PFSK-1 (cell line): ENCODE measurements around the gene ARHGAP4.

Source experiments
- FOXP2 ChIP-seq: optimal IDR thresholded peaks from 2 replicates; pipeline ENCODE3; 2011; ENCODE audit warnings: borderline replicate concordance, control low read depth, inconsistent platforms; ENCODE audit not compliant: insufficient read depth; ENCODE audit errors: extremely low read length, extremely low read depth
- POLR2AphosphoS5 ChIP-seq: IDR thresholded peaks from 2 replicates; pipeline ENCODE4 v1.6.1; 2012; ENCODE audit warnings: low read depth, mild to moderate bottlenecking, control low read depth, low read length, moderate library complexity
- REST ChIP-seq, 2 experiments: IDR thresholded peaks; 2 replicates each; pipeline versions ENCODE4 v1.6.1 to v1.8.0; 2011 to 2012; ENCODE audit warnings: low read depth in 2 of 2, low read length in 2 of 2, control low read depth in 1 of 2, inconsistent platforms in 1 of 2, mild to moderate bottlenecking in 1 of 2, moderate library complexity in 1 of 2; ENCODE audit not compliant: insufficient read depth in 1 of 2
- SIN3A ChIP-seq: IDR thresholded peaks from 2 replicates; pipeline ENCODE4 v1.6.1; 2012; ENCODE audit warnings: mild to moderate bottlenecking, low read length, moderate library complexity, borderline replicate concordance; ENCODE audit not compliant: insufficient read depth
- TAF1 ChIP-seq: IDR thresholded peaks from 2 replicates; pipeline ENCODE4 v1.6.1; 2012; ENCODE audit warnings: low read length, control low read depth, borderline replicate concordance; ENCODE audit not compliant: insufficient read depth

ARHGAP4 gene

GRCh38 chrX:153863251-153863991 is 62.6 kb downstream of the ARHGAP4 start:
- no peak for TF ChIP-seq SIN3A
- TF ChIP-seq POLR2AphosphoS5, result no peak
- no peak for TF ChIP-seq REST (IDR thresholded peaks at IDR 0.05; ENCODE audit: insufficient read depth in 1 of 2, low read depth in 2 of 2, low read length in 2 of 2)
- TF ChIP-seq TAF1, result no peak

- TF ChIP-seq TAF1 (no peak), SIN3A (no peak), POLR2AphosphoS5 (no peak), FOXP2 (no peak), REST (IDR thresholded peaks at IDR 0.05; ENCODE audit: insufficient read depth in 1 of 2, low read depth in 2 of 2, low read length in 2 of 2) (no peak)
These were observed 63.5 kb downstream of the ARHGAP4 start for GRCh38 chrX:153862369-153863250.

- TF ChIP-seq SIN3A (no peak), POLR2AphosphoS5 (no peak), FOXP2 (no peak), REST (IDR thresholded peaks at IDR 0.05; ENCODE audit: insufficient read depth in 1 of 2, low read depth in 2 of 2, low read length in 2 of 2) (no peak)
These were observed 64.2 kb downstream of the ARHGAP4 start for GRCh38 chrX:153861733-153862310.

GRCh38 chrX:153861151-153861550 is 64.9 kb downstream of the ARHGAP4 start:
- TF ChIP-seq TAF1 (no peak), FOXP2 (no peak), SIN3A (no peak), REST (IDR thresholded peaks at IDR 0.05; ENCODE audit: insufficient read depth in 1 of 2, low read depth in 2 of 2, low read length in 2 of 2) (no peak), POLR2AphosphoS5 (no peak)
